Tongue (tissue), 2 donors: ENCODE measurements around the gene SLC6A3. TPM values are rescaled to one million over a fixed set of nuclear protein-coding genes. Genes with fewer than 3 reads are reported as not detected.
A peak's percentile ranks its signal among the peaks of the same experiment; 100 is the strongest.

ENCODE experiments used
- DNase-seq: peaks from one replicate; pipeline ENCODE4 v3.0.0-alpha.2; 2015
- total RNA-seq: library from RNA; depleted of rRNA; stranded (reverse); fragments of >200 nt; gene quantifications from one replicate; pipeline ENCODE4 v1.2.3, GENCODE V29; 2014

The SLC6A3 gene
- total RNA-seq, 1 donor from 2014 or later, result 0.10 TPM

DNA sequence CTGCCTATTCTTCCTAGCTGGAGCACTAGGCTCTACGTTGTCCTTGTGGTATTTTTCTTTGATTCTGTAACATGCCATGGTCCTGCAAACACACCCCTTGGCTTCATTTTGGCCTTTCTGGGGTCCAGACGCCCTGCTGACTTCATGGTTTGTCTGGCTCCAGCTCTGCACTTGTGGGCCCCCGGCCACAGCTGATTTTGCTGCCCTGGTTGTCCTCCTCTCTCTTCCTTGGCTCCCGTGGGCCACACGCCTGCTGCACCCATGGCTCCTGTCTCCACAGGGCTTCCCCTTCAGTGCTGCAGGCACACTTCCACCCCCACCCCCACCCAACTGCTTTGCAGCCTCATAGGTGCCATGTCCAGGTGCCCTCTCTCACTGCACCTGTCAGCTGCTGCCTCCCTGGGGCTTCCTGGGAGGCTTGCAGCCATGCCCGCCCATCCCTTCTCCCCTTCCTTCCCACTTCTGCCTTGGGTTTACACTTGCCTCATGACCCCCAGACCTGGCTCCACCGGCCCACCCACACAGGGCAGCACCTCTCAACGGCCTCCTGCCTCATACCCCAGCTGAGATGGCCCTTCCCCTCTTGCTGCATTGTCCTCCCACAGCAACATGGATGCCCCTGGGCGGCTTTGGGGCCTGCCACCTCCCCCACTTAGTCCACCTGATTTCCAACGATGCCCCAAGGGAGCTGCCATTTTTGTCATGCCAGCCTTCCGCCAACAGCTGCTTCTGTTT is 25.6 kb downstream of the SLC6A3 start:
- no peak for DNase-seq

- DNase-seq, result no peak
Measured at GRCh38 chr5:1418921-1419280, 26.3 kb downstream of the SLC6A3 start.

DNA sequence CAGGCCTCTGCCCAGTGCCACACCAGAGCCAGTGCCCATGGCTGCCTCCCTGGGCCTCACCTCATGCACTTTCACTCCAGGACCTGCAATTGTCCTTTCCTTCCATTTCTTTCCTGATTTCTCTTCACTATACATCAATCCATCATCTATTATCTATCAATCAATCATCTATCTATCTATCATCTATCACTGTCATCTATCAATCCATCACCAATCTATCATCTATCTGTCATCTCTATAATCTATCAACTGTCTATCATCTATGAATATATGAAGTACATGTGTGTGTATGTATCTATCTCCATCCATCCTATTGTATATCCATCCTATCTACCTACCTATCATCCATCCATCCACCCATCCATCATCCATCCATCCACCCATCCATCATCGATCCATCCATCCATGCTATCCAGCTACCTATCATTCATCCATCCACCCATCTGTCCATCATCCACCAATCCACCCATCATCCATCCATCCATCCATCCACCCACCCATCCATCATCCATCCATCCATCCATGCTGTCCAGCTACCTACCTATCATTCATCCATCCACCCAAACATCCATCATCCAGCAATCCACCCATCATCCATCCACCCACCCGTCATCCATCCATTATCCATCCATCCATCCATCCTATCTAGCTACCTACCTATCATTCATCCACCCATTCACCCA is 26.9 kb downstream of the SLC6A3 start:
- no peak for DNase-seq

GRCh38 chr5:1417586-1418225 is 27.5 kb downstream of the SLC6A3 start:
- DNase-seq, result no peak

DNA sequence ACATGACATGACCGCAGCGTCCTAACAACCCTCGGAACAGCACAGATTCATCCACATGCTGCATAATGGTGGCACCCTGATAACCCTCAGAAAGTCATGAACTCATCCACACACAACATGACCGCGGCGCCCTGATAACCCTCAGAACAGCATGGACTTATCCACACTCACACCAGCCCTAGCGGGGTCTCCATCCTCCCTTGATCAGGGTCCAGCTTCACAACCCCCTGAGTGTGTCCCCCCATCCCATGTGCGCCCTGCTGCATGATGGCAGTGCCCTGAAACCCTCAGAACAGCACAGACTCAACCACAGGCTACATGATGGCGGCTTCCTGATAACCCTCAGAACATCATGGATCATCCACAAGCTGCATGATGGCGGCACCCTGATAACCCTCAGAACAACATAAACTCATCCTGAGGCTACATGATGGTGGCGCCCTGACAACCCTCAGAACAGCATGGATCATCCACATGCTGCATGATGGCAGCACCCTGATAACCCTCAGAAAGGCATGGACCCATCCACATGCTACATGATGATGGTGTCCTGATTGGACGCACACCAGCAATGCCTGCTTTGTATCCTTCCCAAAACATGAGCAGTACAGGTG is 28.3 kb downstream of the SLC6A3 start:
- DNase-seq, result no peak

DNA sequence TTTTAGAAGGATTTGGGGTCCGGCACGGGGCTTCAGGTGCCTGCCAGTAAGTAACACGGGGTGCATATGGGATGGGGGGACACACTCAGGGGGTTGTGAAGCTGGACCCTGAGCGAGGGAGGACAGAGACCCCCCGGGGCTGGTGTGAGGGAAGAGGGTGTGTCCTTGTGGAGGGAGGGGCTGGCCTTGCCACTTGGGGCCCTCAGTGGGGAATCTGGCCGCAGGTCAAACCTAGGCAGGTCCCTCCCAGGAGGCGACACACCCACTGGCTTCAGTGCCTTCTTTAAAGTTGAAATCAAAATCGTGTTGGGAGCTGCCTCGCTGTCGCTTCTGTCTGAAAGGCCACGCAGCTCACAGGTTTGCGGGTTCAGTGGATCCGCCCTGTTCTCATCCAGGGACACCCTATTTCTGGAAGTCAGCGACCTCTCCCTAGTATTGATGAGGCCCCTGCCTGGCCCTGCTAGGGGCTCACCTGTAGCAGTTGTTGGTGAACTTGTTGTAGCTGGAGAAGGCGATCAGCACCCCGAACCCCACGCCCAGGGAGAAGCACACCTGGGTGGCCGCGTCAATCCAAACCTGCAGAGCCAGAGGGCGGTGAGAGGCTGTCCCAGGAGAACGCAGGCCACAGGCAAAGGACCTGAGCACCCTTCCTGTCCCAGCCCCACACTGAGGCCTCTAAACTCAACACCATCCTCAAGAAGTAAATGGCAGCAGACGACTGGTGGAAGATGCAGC is 29.4 kb downstream of the SLC6A3 start:
- no peak for DNase-seq

- DNase-seq, result no peak
Measured at GRCh38 chr5:1415059-1415425, 30.2 kb downstream of the SLC6A3 start.

- DNase-seq, result peak; percentile 45
Measured at GRCh38 chr5:1414311-1415058, 30.8 kb downstream of the SLC6A3 start.

GRCh38 chr5:1413611-1414241 is 31.5 kb downstream of the SLC6A3 start:
- no peak for DNase-seq

DNA sequence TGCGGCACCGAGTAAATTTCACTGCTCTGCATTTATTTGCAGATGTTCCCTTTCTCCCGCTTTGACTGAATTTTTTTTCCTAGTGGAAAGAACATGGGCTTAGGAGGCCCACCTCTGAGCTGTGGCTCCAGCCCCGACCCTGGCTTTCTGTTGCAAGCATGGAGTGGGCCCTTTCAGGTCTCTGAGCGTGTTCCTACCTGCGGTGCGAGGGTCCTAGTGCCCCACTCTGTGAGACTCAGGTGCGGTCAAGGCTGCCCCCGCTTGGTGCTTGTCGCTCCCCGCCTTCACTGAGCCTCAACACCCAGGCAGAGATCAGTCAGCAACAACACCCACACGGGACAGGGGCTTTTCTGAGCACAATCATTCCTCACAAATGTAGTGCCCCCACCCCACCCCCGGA is 32.0 kb downstream of the SLC6A3 start:
- no peak for DNase-seq

- no peak for DNase-seq
Measured at GRCh38 chr5:1412621-1413020, 32.6 kb downstream of the SLC6A3 start.

- no peak for DNase-seq
Measured at GRCh38 chr5:1412163-1412562, 33.1 kb downstream of the SLC6A3 start.

DNA sequence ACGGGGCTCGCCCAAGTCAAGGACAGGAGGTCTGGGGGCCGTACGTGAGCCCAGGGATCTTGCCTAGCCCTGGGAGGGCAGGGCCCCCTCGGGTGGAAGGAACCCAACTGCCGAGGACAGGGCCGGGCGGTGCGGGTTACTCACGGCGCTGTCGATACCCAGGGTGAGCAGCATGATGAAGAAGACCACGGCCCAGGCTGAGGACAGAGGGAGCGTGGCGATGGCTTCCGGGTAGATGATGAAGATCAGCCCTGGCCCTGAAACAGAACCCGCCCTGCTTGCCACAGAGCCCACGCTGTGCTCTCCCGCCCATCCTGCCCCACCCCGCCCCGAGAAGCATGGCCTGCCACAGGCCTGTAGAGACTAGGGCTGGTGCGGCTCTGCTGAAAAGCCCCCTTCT is 34.1 kb downstream of the SLC6A3 start:
- no peak for DNase-seq

DNA sequence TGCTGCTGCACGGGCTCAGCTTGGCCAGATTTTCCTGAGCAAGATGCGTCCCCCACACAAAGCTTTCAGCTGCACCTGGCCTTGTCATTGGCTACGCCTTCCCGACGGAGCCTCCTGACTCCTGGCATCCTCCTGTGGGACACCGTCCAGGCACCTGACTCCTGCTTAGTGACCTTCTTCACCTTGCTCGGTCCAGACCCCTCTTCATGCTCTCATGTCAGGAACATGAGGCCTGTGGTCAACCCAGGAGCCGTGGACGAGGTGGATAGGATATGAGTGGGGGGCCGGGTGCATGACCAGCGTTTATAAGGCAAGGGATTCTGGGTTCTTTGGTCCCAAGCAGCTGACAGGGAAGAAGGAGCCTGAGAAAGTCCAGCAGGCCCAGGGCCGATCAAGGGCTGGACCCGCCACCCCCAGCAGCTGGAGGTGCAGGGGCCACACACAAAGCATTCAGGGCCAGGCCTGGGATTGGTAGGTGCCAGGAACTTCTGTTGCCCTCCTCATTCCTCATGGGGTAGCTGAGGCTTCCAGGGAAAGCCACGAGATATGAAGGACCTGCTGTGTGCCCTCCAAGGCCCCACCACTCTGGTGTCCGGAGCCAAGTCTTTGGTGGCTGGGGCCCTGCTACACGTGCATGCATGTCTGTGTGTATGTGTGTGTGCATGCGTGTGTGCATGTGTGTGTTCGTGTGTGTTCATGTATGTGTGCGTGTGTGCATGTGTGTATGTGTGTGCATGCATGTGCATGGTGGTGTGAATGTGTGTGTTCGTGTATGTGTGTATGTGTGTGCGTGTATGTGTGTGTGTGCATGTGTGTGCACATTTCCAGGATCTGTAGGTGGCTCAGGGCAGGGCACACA is 34.9 kb downstream of the SLC6A3 start:
- DNase-seq, result no peak

DNA sequence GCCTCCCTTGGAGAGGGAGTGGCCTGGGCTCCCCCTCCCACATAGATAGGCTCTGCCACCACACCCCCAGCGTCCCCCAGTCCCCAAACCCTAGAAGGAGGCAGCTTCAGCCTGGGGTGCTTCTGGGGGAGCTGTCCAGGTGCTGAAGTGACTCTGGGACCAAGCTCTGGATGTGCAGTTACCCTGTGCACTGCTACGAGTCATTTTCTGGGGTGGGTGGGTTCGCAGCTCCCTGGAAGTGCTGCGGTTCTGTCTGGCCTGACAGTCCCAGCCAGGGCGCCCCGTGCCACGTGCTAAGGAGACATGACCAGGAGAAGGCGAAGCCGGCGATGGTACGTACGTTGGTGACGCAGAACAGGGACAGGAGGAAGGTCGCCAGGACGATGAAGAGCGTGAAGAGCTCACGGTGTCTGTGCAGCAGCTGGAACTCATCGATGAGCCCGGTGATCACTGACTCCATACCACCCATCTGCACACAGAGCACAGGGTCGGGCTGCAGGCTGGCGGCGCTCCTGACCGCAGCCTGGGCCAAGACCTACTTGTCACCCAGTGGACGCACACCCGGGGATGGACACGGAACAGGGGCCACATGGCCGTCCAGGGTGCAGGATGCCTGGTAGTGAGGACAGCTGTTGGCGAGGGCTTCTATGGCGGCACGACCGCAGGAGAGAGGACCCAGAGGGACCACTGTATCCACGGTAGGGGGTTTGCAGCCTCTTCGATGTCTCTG is 35.7 kb downstream of the SLC6A3 start:
- DNase-seq, result peak; percentile 67

GRCh38 chr5:1406681-1407640 is 38.3 kb downstream of the SLC6A3 start:
- no peak for DNase-seq

GRCh38 chr5:1405539-1406530 is 39.4 kb downstream of the SLC6A3 start:
- DNase-seq, result no peak
